ENCODE measurements around the gene INSRR.

INSRR gene

GRCh38 chr1:156848461-156849150 is 10.3 kb downstream of the INSRR start:
- no peak for DNase-seq

- DNase-seq = no peak
Measured at GRCh38 chr1:156847591-156848460, 11.1 kb downstream of the INSRR start.

DNA sequence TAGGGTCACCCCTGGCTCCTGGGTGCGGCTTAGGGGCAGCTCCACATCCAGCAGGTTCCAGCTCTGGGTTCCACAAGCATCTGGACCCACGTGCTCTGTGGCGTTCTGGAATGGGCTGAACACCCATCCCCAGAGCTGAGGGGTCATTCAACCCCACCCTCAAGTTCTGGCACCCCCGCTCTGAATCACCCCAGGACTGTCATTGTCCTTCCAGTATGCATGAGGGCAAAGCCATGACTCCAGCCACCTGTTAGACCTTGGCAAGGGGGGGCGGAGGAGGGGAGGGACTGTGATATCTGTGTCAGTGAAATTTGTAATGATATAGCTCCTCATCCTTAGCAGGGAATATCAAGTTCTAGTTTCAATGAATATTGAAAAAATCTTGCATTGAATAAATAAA is 12.3 kb downstream of the INSRR start:
- DNase-seq = no peak

DNA sequence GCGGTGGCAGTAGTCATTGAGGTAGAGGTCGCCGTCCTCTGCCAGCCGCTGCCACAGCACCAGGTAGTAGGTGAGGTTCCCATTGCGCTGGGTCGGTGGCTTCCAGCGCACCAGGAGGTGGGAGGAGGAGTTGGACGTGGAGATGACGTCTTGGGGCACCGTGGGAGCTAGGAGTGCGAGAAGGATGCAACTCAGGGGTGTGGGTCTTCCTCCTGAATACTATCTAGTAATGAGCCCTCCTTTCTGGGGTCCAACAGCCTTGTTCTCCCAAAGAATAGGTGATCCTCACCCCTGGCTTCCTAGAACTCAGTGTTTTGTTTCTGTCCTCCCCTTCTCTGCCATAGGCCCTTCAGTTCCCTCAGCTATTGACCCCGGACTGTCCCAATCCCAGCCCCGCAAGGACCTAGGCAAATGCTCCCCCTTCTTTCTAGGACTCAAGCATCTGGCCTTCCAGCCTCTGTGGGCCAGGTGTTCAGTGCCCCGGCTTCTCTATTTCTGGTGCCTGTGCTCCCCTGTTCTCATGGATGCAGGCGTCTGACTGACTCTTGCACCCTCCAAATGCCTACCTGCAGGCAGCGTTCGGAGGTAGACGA is 12.9 kb downstream of the INSRR start:
- no peak for DNase-seq

- peak in 1 of 4 experiments; percentile 4 for DNase-seq
Measured at GRCh38 chr1:156845055-156845952, 13.6 kb downstream of the INSRR start.

- no peak for DNase-seq
Measured at GRCh38 chr1:156844638-156845037, 14.3 kb downstream of the INSRR start.

- no peak for DNase-seq
Measured at GRCh38 chr1:156844102-156844501, 14.8 kb downstream of the INSRR start.

- DNase-seq = peak in 3 of 4 experiments; percentile 23 to 28 (median 27)
Measured at GRCh38 chr1:156842618-156843300, 16.2 kb downstream of the INSRR start.

GRCh38 chr1:156841295-156841855 is 17.5 kb downstream of the INSRR start:
- DNase-seq = no peak

GRCh38 chr1:156840898-156841279 is 18.0 kb downstream of the INSRR start:
- no peak for DNase-seq

DNA sequence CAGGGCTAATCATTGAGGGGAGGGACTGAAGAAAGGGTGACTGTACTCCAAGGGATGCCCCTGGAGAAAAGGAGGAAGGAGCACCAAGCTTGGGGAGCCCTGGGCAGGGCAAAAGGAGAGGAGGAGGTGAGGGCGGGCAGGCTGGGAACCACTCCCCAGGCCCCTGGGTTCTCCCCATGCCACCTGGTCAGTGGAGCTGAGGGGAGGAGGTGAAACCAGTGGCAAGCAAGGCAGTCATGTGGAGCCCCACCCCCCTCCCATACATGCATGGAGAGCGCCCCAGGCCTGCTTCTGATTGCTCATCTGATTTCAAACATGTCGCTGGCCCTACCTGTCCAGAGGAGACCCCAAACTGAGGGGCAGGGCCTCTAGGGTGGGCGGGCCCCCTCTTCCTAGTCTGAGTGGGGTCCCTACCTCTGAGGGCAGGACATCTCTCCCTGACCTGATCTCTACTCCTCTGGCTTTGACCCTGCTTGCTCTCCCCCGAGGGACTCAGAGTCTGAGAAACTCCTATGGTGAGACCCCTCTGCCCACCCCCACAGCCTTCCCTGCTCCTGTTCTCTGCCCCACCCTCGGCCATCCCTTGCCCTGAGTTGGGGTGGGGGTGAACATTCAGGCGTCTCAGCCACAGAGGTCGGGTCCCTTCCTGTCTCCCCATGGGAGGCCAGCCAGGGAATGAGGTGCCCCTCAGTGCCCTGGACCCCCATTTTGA is 18.6 kb downstream of the INSRR start:
- no peak for DNase-seq

- no peak for DNase-seq
Measured at GRCh38 chr1:156839426-156840109, 19.3 kb downstream of the INSRR start.

- peak; percentile 20 to 51 (median 43) for DNase-seq
Measured at GRCh38 chr1:156838972-156839371, 19.9 kb downstream of the INSRR start.

DNA sequence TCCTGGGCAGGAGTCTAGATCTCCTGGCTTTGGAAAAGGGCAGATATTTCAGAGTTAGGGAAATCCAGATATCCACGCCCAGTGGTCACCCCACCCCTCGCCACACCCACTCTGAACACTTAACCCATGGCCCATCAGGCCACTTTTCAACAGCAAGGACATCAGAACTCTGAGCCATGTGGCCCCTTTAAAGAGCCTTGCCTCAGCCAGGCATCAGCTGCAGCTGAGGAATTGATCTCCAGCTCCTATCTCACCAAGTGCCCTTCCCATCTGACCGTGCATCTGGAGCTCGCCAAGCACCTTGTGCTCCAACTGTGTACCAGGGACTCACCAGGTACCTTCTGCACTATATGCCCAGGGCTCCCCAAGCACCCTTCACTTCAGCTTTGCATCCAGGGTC is 22.0 kb downstream of the INSRR start:
- no peak for DNase-seq

- DNase-seq = no peak
Measured at GRCh38 chr1:156836041-156836654, 22.8 kb downstream of the INSRR start.

GRCh38 chr1:156834322-156834721 is 24.6 kb downstream of the INSRR start:
- no peak for DNase-seq

DNA sequence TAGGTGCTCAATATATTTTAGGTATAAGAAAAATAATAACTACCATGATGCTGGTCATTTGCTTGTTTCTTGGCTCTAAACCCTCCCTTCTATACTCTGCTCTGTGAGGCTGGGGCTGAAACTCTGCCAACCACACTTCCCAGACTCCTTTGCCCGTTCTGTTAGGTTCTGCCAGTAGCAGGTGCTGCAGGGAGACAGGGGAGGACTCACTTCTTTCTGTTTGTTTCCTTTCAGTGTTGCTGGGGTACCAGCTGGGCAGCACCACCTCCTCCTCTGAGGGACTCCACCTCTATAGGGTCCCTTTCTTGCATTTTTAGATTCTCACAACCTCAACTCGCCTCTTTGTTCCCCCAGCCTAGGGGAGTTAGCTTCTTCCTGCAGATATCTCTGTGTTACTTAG is 25.3 kb downstream of the INSRR start:
- DNase-seq = no peak

- no peak for DNase-seq
Measured at GRCh38 chr1:156832434-156832833, 26.5 kb downstream of the INSRR start.

GRCh38 chr1:156828400-156829124 is 30.4 kb downstream of the INSRR start:
- DNase-seq = no peak
